NCI-H226 (cell line): ENCODE data around the gene LHX5.

ENCODE experiments used
- DNase-seq: peaks from one replicate; pipeline ENCODE4 v3.0.0-alpha.2; 2015

LHX5 gene

GRCh38 chr12:113464852-113465719 lies 6.6 kb downstream of the LHX5 start:
- no peak for DNase-seq

GRCh38 chr12:113464452-113464775 lies 7.3 kb downstream of the LHX5 start:
- no peak for DNase-seq

DNA sequence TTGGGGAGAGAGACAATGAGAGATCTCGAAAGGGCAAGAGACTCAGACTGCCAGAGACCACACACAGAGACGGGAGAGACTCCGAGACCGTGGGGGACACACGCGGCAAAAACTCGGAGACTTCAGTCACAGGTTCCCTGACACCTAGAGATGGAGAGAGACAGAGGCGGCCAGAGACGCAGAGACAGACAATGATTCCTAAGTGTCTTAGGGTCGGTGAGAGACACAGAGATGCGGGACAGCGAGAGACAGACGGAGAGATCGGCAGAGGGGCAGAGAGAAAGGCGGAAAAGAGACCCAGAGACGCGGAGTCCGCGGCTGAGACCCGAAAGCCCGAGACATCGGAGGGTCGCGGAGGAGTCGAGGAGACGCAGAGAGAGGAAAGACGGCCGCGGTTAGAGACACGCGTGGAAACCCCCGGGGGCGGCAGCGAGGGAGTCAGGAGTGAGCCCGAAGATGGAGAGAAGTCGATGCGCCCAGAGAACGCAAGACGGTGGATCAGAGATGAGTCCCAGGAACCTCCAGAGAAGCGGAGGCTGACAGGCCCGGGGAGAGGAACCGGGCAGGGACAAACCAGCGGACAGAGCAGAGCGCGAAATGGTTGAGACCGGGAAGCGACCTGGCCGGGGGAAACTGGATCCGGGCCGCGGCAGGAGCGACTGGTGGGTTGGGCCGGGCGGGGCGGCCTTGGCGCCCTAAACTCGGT lies 7.8 kb downstream of the LHX5 start:
- DNase-seq = no peak

DNA sequence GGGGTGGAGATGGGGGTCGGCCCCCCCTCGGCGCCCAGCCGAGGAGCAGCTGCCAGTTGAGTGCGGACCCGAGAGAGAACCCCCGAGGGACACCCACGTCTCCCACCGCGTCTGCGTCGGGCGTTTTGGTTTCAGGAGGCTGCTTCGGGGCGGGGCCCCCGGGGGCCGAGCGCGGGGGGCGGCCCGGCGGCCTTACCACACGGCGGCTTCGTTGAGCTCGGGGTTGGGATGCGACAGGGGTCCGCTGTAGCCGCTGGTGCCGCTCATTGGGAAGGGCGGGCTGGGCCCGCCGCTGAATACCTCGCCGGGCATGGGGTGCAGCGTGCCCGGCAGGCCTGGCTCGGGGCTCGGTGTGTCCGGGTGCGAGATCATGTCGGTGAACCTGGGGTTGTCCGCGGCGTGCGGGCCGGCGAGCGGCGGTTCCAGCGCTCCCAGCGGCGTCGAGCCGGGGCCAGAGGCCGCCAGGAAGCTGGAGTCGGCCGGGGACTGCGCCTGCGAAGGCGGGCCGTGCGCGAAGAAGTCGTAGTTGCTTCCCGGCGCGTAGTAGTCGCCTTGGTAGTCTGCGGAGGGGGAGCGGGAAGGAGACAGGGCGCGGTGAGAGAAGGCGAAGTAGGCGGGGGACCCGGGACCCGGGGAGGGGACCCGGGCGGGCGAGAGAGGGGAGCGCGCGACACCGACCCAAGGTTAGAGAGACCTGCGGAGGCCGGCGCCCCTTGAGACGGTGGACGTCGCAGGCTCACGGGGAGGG lies 8.5 kb downstream of the LHX5 start:
- no peak for DNase-seq

GRCh38 chr12:113462117-113462774 lies 9.4 kb downstream of the LHX5 start:
- peak; percentile 56 for DNase-seq

- no peak for DNase-seq
Measured at GRCh38 chr12:113461666-113462065, 10.0 kb downstream of the LHX5 start.

DNA sequence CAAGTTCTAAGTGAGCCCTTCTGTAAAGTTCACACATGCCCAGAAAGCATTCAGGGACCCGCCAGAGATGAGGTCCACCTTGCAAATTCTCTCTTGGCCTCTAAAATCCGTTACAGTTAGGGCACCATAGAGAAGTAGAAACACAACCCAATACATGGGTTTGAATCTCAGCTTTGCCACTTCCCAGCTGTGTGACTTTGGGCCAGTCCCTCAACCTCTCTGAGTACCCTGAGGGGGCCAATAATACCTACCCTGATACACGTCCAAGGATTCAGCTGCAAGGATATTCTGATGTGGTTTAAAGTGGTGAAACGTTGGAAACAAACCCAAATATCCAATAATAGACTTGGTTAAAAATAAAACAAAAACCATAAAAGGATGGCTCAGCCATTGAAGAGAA lies 11.7 kb downstream of the LHX5 start:
- DNase-seq = no peak

GRCh38 chr12:113457710-113458109 lies 14.0 kb downstream of the LHX5 start:
- DNase-seq = no peak

GRCh38 chr12:113457185-113457584 lies 14.5 kb downstream of the LHX5 start:
- no peak for DNase-seq

- DNase-seq = no peak
Measured at GRCh38 chr12:113456761-113457160, 14.9 kb downstream of the LHX5 start.

- no peak for DNase-seq
Measured at GRCh38 chr12:113456199-113456598, 15.5 kb downstream of the LHX5 start.

DNA sequence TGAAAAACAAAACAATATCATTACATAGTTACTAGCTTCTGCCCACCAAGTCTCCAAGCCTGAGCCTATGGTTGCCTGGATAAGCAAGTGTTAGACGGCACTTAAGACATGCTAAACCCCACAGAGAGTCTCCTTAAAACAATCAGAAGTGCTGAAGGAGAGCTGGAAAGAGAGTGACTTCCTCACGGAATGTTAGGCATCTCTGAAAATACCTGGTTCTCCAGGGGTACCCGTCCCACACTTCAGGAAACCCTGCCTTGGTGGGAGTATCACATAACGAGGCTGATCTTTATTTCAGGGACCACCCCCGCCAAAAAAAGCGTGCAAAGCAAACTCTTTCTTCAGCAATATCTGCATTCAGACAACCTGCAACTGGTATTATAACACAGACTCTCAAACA lies 18.3 kb downstream of the LHX5 start:
- no peak for DNase-seq

DNA sequence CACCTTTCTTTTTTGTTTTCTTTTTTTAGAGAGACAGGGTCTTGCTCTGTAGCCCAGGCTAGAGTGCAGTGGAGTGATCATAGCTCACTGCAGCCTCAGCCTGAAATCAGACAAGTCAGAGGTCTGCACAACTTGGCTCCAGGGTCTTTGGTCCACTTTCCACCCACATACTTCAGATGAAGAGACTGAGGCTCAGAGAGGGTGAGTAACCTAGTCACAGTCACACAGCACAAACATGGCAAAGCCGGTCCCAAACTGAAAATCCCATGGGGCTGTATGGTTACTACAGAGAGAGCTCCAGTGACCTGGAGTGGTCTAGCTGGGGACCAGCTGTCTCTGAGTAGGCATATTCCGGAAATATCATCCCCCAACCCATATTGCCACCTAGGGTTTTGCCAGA lies 19.2 kb downstream of the LHX5 start:
- DNase-seq = no peak

- DNase-seq = no peak
Measured at GRCh38 chr12:113449839-113450238, 21.8 kb downstream of the LHX5 start.

GRCh38 chr12:113449299-113449698 lies 22.4 kb downstream of the LHX5 start:
- no peak for DNase-seq

DNA sequence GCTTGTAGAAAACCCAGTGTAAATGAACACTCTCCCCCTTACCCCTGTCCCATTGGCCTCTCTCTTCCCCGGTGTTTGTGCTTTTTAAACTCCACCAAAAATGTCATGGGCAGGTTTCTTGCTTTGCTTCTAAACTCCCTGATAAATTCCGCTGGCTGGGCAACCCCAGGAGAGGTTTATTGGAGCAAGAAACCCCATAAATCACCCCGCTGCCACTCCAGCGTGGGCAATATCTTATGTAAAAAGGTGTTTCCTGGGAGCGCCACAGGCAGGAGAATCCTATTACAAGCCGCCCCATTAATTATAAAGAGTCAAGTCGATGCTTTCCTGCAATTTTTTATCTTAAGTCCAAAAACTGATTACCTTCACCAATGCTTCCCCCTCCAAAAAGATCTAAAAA lies 22.8 kb downstream of the LHX5 start:
- DNase-seq = no peak

DNA sequence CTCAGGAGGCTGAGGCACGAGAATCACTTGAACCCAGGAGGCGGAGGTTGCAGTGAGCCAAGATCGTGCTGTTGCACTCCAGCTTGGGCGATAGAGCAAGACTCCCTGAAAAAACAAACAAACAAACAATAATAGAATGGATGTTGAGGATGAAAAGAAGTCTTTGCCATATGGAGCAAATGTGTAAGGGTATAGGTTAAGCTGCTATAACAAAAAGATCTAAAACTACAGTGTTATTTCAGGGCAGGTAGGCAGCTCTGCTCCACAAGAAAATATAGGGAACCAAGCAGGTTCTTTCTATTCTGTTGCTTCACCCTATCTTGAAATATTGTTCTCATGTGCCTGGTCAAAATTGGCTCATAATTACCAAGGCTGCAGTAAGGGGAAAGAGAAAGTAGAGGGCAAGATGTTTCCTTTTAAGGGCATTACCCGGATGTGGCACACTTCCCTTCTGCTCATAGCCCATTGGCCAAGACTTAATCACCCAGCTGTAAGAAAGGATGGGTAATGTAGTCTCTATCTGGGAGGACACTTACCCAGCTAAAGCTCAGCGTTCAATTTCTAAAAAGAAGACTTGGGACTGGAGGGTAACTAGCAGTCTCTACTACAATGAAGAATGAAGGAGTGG lies 26.0 kb downstream of the LHX5 start:
- DNase-seq = no peak

DNA sequence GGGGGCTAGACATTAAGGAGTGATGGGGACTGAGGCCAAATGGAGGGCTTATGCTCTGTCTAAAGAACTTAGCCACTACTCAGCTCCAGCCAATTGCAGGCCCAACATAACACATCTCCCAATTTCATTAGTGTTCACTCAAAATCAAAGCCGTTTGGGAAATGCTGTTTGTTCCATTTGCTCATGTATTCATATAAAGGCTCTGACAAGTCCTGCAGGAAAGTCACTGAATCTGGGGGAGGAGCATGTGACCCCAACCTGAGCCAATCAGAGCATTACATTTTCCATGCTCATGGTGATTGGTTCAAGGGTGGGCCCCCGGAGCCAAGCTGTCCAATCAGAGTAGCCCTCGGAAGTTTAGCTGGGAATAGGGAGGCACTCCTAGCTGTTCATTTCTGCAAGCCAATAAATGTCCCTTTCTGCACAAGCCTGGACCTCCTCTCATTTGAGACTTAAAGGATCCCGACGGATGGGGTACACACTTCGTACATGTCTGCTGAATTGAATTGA lies 28.6 kb downstream of the LHX5 start:
- no peak for DNase-seq

GRCh38 chr12:113440947-113441782 lies 30.5 kb downstream of the LHX5 start:
- DNase-seq = no peak

GRCh38 chr12:113440336-113440735 lies 31.3 kb downstream of the LHX5 start:
- DNase-seq = no peak

- DNase-seq = no peak
Measured at GRCh38 chr12:113439606-113440030, 32.1 kb downstream of the LHX5 start.

- no peak for DNase-seq
Measured at GRCh38 chr12:113439301-113439597, 32.4 kb downstream of the LHX5 start.
